GM20431 (cell line): ENCODE measurements around the gene VPS52.

Experiments used
- in situ Hi-C: fragments of 300-500 bp; cut with MseI, MboI; formaldehyde crosslinking; loops from one replicate; pipeline ENCODE4 v1.15.0; 2020; ENCODE audit warnings: low sequenced_read_pairs; ENCODE audit not compliant: unreplicated experiment

VPS52 gene

GRCh38 chr6:33215271-33216116 lies 56.2 kb downstream of the VPS52 start:
- in situ Hi-C loops = no loop called here

- in situ Hi-C loops = no loop called here
Observed at GRCh38 chr6:33213989-33214335, 57.7 kb downstream of the VPS52 start.

- in situ Hi-C loops = no loop called here
Observed at GRCh38 chr6:33213166-33213988, 58.3 kb downstream of the VPS52 start.

GRCh38 chr6:33212857-33213165 lies 58.9 kb downstream of the VPS52 start:
- in situ Hi-C loops = no loop called here

- in situ Hi-C loops = no loop called here
Observed at GRCh38 chr6:33211666-33212422, 59.8 kb downstream of the VPS52 start.

GRCh38 chr6:33211136-33211535 lies 60.5 kb downstream of the VPS52 start:
- in situ Hi-C loops = no loop called here

GRCh38 chr6:33209856-33210255 lies 61.8 kb downstream of the VPS52 start:
- in situ Hi-C loops = no loop called here

- in situ Hi-C loops = no loop called here
Observed at GRCh38 chr6:33208091-33208967, 63.3 kb downstream of the VPS52 start, which contains the start of gene RING1. RING1 (plus strand) TSS chr6:33208500; CDS start chr6:33208823, 323 bp downstream.

- in situ Hi-C loops = no loop called here
Observed at GRCh38 chr6:33207552-33208090, 64.1 kb downstream of the VPS52 start.

- in situ Hi-C loops = no loop called here
Observed at GRCh38 chr6:33206864-33207551, 64.7 kb downstream of the VPS52 start.

GRCh38 chr6:33206027-33206863 lies 65.4 kb downstream of the VPS52 start:
- in situ Hi-C loops = no loop called here

- in situ Hi-C loops = no loop called here
Observed at GRCh38 chr6:33205191-33206026, 66.3 kb downstream of the VPS52 start.

- in situ Hi-C loops = no loop called here
Observed at GRCh38 chr6:33204415-33205190, 67.1 kb downstream of the VPS52 start, which contains the start of gene HSD17B8. HSD17B8 (plus strand) TSS chr6:33204655; CDS start chr6:33204669, 14 bp downstream.

GRCh38 chr6:33204165-33204414 lies 67.6 kb downstream of the VPS52 start:
- in situ Hi-C loops = no loop called here

GRCh38 chr6:33203443-33204164 lies 68.1 kb downstream of the VPS52 start:
- in situ Hi-C loops = no loop called here

GRCh38 chr6:33202799-33203198 lies 68.9 kb downstream of the VPS52 start:
- in situ Hi-C loops = no loop called here
